GM12878 (cell line): Measurements from ENCODE around the gene TMC6. TPM values are rescaled to one million over a fixed set of nuclear protein-coding genes. Genes with fewer than 3 reads are reported as not detected.

Experiments used
- BHLHE40 ChIP-seq, 2 experiments: fragments of 450-650 bp in 1 of 2; IDR thresholded peaks; 2 replicates each; pipeline ENCODE4 v1.6.1; 2011 to 2017; ENCODE audit warnings: low read depth in 2 of 2, borderline replicate concordance in 1 of 2, improper control_type of control experiment in 1 of 2, low read length in 1 of 2, mild to moderate bottlenecking in 1 of 2
- BMI1 ChIP-seq: fragments of 450-650 bp; IDR thresholded peaks from 2 replicates; pipeline ENCODE4 v1.6.1; 2016; ENCODE audit warnings: mild to moderate bottlenecking, moderate library complexity, borderline replicate concordance
- CBX3 ChIP-seq: fragments of 200-600 bp; sonication (generic); IDR thresholded peaks from 2 replicates; pipeline ENCODE4 v1.6.1; 2016; ENCODE audit warnings: low read depth, borderline replicate concordance
- CEBPZ ChIP-seq: fragments of 150-350 bp; IDR thresholded peaks from 2 replicates; pipeline ENCODE4 v1.6.1; 2016; ENCODE audit warnings: low read depth, low read length
- HDAC6 ChIP-seq: fragments of 200-600 bp; sonication (generic); IDR thresholded peaks from one replicate; pipeline ENCODE4 v1.8.0; 2017; ENCODE audit warnings: antibody characterized with exemption; ENCODE audit not compliant: unreplicated experiment
- JUNB ChIP-seq: IDR thresholded peaks from 2 replicates; pipeline ENCODE4 v1.6.1; 2016; ENCODE audit warnings: antibody characterized with exemption, mild to moderate bottlenecking
- JUND ChIP-seq: IDR thresholded peaks from 2 replicates; pipeline ENCODE4 v1.6.1; 2012; ENCODE audit warnings: low read depth, mild to moderate bottlenecking, low read length, improper control_type of control experiment, moderate library complexity
- NR2C2 ChIP-seq: IDR thresholded peaks from 2 replicates; pipeline ENCODE4 v1.6.1; 2011; ENCODE audit warnings: borderline replicate concordance, low read depth; ENCODE audit not compliant: control insufficient read depth, insufficient read length
- PBX3 ChIP-seq: IDR thresholded peaks from 2 replicates; pipeline ENCODE4 v1.6.1; 2011; ENCODE audit warnings: mild to moderate bottlenecking, low read depth, low read length, moderate library complexity; ENCODE audit not compliant: insufficient replicate concordance
- POU2F2 ChIP-seq: IDR thresholded peaks from 3 replicates; pipeline ENCODE4 v1.6.1; 2011; ENCODE audit warnings: low read depth, mild to moderate bottlenecking, low read length, borderline replicate concordance
- RFX5 ChIP-seq: IDR thresholded peaks from 2 replicates; pipeline ENCODE4 v1.6.1; 2011; ENCODE audit warnings: low read depth, low read length, improper control_type of control experiment
- SIN3A ChIP-seq: IDR thresholded peaks from 2 replicates; pipeline ENCODE4 v1.6.1; 2012; ENCODE audit warnings: low read depth, low read length, improper control_type of control experiment
- SIX5 ChIP-seq: IDR thresholded peaks from 2 replicates; pipeline ENCODE4 v1.6.1; 2011; ENCODE audit warnings: mild to moderate bottlenecking, low read depth, low read length, moderate library complexity; ENCODE audit not compliant: severe bottlenecking
- TAF1 ChIP-seq: IDR thresholded peaks from 2 replicates; pipeline ENCODE4 v1.6.1; 2011; ENCODE audit warnings: mild to moderate bottlenecking, low read depth, low read length, borderline replicate concordance
- TARDBP ChIP-seq: IDR thresholded peaks from 2 replicates; pipeline ENCODE4 v1.6.1; 2016; ENCODE audit warnings: borderline replicate concordance
- TBL1XR1 ChIP-seq: IDR thresholded peaks from 2 replicates; pipeline ENCODE4 v1.6.1; 2012; ENCODE audit warnings: low read depth, low read length, improper control_type of control experiment
- USF1 ChIP-seq: IDR thresholded peaks from 2 replicates; pipeline ENCODE4 v1.6.1; 2011; ENCODE audit warnings: borderline replicate concordance, low read depth, mild to moderate bottlenecking, moderate library complexity, mixed read lengths, low read length; ENCODE audit not compliant: insufficient read depth; ENCODE audit errors: extremely low read length
- ZBTB40 ChIP-seq: fragments of 450-650 bp; IDR thresholded peaks from 2 replicates; pipeline ENCODE4 v1.6.1; 2016; ENCODE audit warnings: mild to moderate bottlenecking, moderate library complexity, borderline replicate concordance
- ZNF217 ChIP-seq: fragments of 450-650 bp; IDR thresholded peaks from 2 replicates; pipeline ENCODE4 v1.6.1; 2017; ENCODE audit warnings: antibody characterized with exemption, mild to moderate bottlenecking
- ZNF622 ChIP-seq: fragments of 450-650 bp; IDR thresholded peaks from 2 replicates; pipeline ENCODE4 v1.6.1; 2017; ENCODE audit warnings: mild to moderate bottlenecking, inconsistent platforms
- ZZZ3 ChIP-seq: IDR thresholded peaks from 2 replicates; pipeline ENCODE4 v1.6.1; 2011; ENCODE audit warnings: low read depth; ENCODE audit not compliant: control insufficient read depth, insufficient read length
- polyA plus RNA-seq, 11 experiments: library from polyadenylated mRNA; depleted of rRNA in 4 of 11; unstranded in 6 of 11; stranded (reverse) in 5 of 11; fragments of >200 nt; fragmentation: Nextera tagmentation in 4 of 11; fragmentation: Illumina TruSeq in 1 of 11; extraction: Ambion mirVana in 4 of 11; extraction: Trizol in 1 of 11; gene quantifications; 1 replicate in 1 of 11; 2 replicates in 10 of 11; pipeline versions ENCODE4 v1.2.1 to v1.2.3, GENCODE V29; 2011 to 2016; ENCODE audit warnings: inconsistent platforms in 2 of 11, missing spikeins in 2 of 11, low read depth in 1 of 11
- total RNA-seq, 4 experiments: library from RNA; depleted of rRNA in 3 of 4; stranded (reverse); fragments of >200 nt in 3 of 4; fragmentation: Illumina TruSeq in 1 of 4; extraction: Trizol in 1 of 4; gene quantifications; 2 replicates each; pipeline versions ENCODE4 v1.2.1 to v1.2.3, GENCODE V29; 2013 to 2021

TMC6 gene
- total and polyA plus RNA-seq, 10 of the 15 experiments (the other 5 are each of a cell fraction or from before 2014, with no cell fraction given), result 1.9 to 232 (median 60.6) TPM

GRCh38 chr17:78159575-78160158, 31.1 kb upstream of the TMC6 start (continued):
- TF ChIP-seq USF1, result no peak
- peak; percentile 39; the same call in 1 of the 2 replicates for TF ChIP-seq JUND
- no peak for TF ChIP-seq PBX3
- TF ChIP-seq SIN3A, result no peak
- no peak for TF ChIP-seq NR2C2
- no peak for TF ChIP-seq ZBTB40
- TF ChIP-seq BMI1, result 0 out of 2 replicates have a peak, but pooled peaks have one; percentile 27
- no peak for TF ChIP-seq ZNF622
- TF ChIP-seq CEBPZ, result no peak
- no peak for TF ChIP-seq ZNF217
- TF ChIP-seq BHLHE40 (IDR thresholded peaks at IDR 0.05; ENCODE audit: borderline replicate concordance in 1 of 2, low read depth in 2 of 2, low read length in 1 of 2), result peak in 1 of 2 experiments; percentile 50; a peak in 2 of 4 replicates
- TF ChIP-seq TBL1XR1, result no peak
- no peak for TF ChIP-seq RFX5
- TF ChIP-seq JUNB, result peak; percentile 93
- TF ChIP-seq CBX3, result no peak
- TF ChIP-seq SIX5, result no peak
- TF ChIP-seq HDAC6, result no peak
- no peak for TF ChIP-seq POU2F2
- TF ChIP-seq TARDBP, result no peak
- TF ChIP-seq TAF1, result 0 out of 2 replicates have a peak, but pooled peaks have one; percentile 24
- no peak for TF ChIP-seq ZZZ3
